OCI-LY3 (cell line): ENCODE measurements around the gene SHH.

ENCODE experiments used
- EZH2phosphoT487 ChIP-seq: fragments of 200-600 bp; shearing (Covaris generic); IDR thresholded peaks from 2 replicates; pipeline ENCODE4 v1.6.1; 2018; ENCODE audit warnings: antibody characterized with exemption, mixed run types, low read depth
- TF ChIP-seq, protein P1 (sequence below): fragments of 200-600, 300-600 bp; sonication (generic); IDR thresholded peaks from 2 replicates; pipeline ENCODE4 v1.5.1; 2014; ENCODE audit warnings: antibody characterized with exemption, low read length, low read depth

DNA sequence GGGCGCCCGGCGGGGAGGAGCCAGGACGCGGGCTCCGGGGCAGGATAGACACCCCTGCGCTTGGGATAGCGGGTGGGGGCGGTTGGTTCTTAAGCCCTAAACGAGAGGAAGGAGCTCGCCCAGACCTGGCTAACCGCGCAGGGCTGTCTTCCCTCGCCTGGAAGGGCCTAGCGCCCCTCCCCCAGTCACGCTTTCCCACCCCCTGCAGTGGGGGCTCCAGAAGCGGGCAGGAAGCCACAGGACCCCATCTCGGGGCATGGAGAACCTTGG lies 6.5 kb downstream of the SHH start:
- TF ChIP-seq, protein P1, sequence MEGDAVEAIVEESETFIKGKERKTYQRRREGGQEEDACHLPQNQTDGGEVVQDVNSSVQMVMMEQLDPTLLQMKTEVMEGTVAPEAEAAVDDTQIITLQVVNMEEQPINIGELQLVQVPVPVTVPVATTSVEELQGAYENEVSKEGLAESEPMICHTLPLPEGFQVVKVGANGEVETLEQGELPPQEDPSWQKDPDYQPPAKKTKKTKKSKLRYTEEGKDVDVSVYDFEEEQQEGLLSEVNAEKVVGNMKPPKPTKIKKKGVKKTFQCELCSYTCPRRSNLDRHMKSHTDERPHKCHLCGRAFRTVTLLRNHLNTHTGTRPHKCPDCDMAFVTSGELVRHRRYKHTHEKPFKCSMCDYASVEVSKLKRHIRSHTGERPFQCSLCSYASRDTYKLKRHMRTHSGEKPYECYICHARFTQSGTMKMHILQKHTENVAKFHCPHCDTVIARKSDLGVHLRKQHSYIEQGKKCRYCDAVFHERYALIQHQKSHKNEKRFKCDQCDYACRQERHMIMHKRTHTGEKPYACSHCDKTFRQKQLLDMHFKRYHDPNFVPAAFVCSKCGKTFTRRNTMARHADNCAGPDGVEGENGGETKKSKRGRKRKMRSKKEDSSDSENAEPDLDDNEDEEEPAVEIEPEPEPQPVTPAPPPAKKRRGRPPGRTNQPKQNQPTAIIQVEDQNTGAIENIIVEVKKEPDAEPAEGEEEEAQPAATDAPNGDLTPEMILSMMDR: no peak
- no peak for TF ChIP-seq EZH2phosphoT487
